SW 1271 (cell line): ENCODE measurements around the gene SLC19A1.

Source experiments
- DNase-seq, 2 experiments: peaks; one replicate each; lab custom pipeline; 2025; lab: John Stamatoyannopoulos, UW

The SLC19A1 gene

GRCh38 chr21:45454926-45455673 lies 87.1 kb downstream of the SLC19A1 start:
- DNase-seq, result no peak

- no peak for DNase-seq
Observed at GRCh38 chr21:45454060-45454925, 87.9 kb downstream of the SLC19A1 start.

- no peak for DNase-seq
Observed at GRCh38 chr21:45453308-45453950, 88.8 kb downstream of the SLC19A1 start.

- no peak for DNase-seq
Observed at GRCh38 chr21:45452696-45453307, 89.4 kb downstream of the SLC19A1 start.

GRCh38 chr21:45451771-45452182 lies 90.5 kb downstream of the SLC19A1 start:
- no peak for DNase-seq

- no peak for DNase-seq
Observed at GRCh38 chr21:45451091-45451740, 91.0 kb downstream of the SLC19A1 start.

- DNase-seq, result no peak
Observed at GRCh38 chr21:45450423-45451090, 91.7 kb downstream of the SLC19A1 start.

- DNase-seq, result no peak
Observed at GRCh38 chr21:45449658-45450422, 92.4 kb downstream of the SLC19A1 start.

- no peak for DNase-seq
Observed at GRCh38 chr21:45448810-45449657, 93.2 kb downstream of the SLC19A1 start.

GRCh38 chr21:45448283-45448809 lies 93.9 kb downstream of the SLC19A1 start:
- no peak for DNase-seq
